Fibroblast of mammary gland (primary cell): Measurements from ENCODE around the gene UBE2G1.

Source experiments
- DNase-seq: peaks from one replicate; pipeline ENCODE4 v3.0.0-alpha.2; 2010; ENCODE audit warnings: low read depth
- H3K4me3 ChIP-seq: 2 replicates; pipeline ENCODE4 v1.5.1; 2011; ENCODE audit warnings: low read depth, mild to moderate bottlenecking, low read length, moderate library complexity; ENCODE audit not compliant: control insufficient read depth
- TF ChIP-seq, protein P1 (sequence below): conservative IDR thresholded peaks from 2 replicates; pipeline ENCODE4 v1.5.1; 2011; ENCODE audit warnings: low read depth, low read length, inconsistent platforms; ENCODE audit not compliant: control insufficient read depth, insufficient read depth

Gene UBE2G1

DNA sequence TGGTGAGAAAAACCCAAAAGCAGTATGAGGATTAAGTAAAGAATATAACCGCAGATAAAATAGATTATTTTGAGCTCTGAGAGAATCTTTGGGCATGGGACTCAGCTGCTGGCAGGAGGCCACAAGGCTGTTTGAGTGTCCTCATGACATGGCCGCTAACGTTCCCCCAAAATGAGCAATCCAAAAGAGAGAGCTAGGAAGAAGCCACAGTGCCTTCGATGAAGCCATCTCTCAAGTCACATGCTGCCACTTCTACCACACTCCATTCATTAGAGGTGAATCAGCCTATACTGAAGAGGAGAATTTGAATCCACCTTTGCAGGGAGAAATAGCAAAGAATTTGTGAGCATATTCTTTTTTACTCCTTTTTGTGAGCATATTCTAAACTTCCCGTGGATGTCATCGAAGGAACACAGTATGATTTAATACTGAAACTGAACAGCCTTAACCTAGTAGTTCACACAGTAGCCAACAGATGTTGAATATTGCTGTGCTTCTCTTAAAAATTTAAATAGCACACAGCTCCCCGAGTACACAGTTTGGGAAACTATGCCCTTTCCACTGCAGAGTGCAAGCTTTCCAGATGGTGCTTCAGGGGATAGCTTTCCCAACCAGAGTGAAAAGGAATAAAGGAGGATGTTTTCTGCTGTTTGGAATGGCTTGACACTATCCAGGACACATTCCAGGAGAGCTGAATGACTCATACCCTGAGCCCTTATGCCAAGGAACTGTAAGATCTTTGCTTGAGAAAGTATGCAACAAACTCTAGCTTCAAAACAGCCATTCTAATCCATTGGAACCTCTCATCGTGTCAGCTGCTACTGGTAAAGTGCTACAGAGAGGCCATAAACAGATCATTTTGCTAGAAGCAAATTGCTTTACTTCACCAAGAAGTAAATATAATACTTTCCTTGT is 136.6 kb downstream of the UBE2G1 start:
- H3K4me3 ChIP-seq: peak overlapping the region; percentile 20
- DNase-seq: peak; percentile 99
- TF ChIP-seq, protein P1, sequence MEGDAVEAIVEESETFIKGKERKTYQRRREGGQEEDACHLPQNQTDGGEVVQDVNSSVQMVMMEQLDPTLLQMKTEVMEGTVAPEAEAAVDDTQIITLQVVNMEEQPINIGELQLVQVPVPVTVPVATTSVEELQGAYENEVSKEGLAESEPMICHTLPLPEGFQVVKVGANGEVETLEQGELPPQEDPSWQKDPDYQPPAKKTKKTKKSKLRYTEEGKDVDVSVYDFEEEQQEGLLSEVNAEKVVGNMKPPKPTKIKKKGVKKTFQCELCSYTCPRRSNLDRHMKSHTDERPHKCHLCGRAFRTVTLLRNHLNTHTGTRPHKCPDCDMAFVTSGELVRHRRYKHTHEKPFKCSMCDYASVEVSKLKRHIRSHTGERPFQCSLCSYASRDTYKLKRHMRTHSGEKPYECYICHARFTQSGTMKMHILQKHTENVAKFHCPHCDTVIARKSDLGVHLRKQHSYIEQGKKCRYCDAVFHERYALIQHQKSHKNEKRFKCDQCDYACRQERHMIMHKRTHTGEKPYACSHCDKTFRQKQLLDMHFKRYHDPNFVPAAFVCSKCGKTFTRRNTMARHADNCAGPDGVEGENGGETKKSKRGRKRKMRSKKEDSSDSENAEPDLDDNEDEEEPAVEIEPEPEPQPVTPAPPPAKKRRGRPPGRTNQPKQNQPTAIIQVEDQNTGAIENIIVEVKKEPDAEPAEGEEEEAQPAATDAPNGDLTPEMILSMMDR: no peak

DNA sequence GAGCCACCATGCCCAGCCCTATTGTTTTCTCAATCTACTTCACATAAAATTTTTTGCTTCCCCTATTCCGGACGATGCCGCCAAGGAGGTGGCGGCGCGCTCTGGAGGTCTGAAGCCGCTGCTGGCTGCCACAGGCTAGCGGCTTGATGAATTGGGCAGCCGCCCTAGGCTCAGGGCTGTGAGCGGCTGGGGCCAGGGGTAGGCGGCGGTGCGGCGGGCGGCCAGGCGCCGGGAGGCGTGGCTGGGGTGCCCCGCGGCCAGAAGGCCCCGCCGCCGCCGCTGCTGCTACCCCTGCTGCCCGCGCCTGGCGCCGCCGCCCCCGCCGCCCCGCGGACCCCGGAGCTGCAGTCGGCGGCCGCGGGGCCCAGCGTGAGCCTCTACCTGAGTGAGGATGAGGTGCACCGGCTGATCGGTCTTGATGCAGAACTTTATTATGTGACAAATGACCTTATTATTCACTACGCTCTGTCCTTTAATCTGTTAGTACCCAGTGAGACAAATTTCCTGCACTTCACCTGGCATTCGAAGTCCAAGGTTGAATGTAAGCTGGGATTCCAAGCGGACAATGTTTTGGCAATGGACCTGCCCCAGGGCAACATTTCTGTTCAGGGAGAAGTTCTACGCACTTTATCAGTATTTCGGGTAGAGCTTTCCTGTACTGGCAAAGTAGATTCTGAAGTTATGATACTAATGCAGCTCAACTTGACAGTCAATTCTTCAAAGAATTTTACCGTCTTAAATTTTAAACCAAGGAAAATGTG is 144.4 kb downstream of the UBE2G1 start:
- H3K4me3 ChIP-seq: no peak overlapping the region
- TF ChIP-seq, protein P1: no peak
- DNase-seq: no peak

DNA sequence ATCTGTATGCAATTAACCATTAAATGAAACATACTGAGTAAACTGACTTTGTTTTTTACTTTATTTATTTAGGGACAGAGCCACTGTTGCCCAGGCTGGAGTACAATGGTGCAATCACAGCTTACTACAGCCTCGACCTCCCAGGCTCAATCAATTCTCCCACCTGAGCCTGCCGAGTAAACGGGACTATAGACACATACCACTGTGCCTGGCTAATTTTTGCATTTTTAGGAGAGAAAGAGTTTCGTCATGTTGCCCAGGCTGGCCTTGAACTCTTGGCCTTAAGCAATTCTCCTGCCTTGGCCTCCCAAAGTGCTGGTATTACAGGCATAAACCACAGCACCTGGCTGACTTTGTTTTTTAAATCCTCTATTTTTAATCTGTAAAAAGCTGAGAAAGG is 145.3 kb downstream of the UBE2G1 start:
- no peak for DNase-seq
- H3K4me3 ChIP-seq: no peak overlapping the region
- TF ChIP-seq, protein P1: no peak

GRCh38 chr17:4220655-4221054 is 145.8 kb downstream of the UBE2G1 start:
- DNase-seq: peak; percentile 80
- no peak overlapping the region for H3K4me3 ChIP-seq
- TF ChIP-seq, protein P1: no peak
